Measurements from ENCODE around the gene AK9.
A peak's percentile ranks its signal among the peaks of the same experiment; 100 is the strongest.
"Not testable (repeated sequence)": the region's sequence is repeated elsewhere in the genome, so short reads cannot be mapped to it uniquely, and the experiment has no call there.

The AK9 gene

GRCh38 chr6:109693111-109693510, 2.1 kb upstream of the AK9 start:
- no peak for DNase-seq

DNA sequence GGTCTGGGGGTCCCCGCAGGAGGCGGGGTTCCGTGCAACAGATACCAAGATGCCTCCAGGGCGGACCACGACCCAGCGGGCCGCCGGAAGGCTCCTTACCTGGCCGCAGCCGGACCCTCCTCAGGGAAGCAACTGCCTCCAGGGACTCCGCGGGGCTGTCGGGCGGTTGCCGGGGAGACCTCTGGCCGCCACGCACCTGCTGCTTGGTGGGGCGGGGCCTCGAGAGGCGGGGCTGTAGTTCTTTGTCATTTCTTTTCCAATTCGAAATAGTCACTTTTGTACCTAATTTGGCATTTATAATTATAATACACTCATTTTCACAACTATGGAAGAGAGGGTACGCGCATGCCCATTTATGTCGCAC, 647 bp downstream of the AK9 start:
- DNase-seq: peak; percentile 17

GRCh38 chr6:109687271-109687761, 3.7 kb downstream of the AK9 start:
- peak; percentile 28 for DNase-seq

GRCh38 chr6:109686566-109687265, 4.3 kb downstream of the AK9 start:
- DNase-seq: no peak

DNA sequence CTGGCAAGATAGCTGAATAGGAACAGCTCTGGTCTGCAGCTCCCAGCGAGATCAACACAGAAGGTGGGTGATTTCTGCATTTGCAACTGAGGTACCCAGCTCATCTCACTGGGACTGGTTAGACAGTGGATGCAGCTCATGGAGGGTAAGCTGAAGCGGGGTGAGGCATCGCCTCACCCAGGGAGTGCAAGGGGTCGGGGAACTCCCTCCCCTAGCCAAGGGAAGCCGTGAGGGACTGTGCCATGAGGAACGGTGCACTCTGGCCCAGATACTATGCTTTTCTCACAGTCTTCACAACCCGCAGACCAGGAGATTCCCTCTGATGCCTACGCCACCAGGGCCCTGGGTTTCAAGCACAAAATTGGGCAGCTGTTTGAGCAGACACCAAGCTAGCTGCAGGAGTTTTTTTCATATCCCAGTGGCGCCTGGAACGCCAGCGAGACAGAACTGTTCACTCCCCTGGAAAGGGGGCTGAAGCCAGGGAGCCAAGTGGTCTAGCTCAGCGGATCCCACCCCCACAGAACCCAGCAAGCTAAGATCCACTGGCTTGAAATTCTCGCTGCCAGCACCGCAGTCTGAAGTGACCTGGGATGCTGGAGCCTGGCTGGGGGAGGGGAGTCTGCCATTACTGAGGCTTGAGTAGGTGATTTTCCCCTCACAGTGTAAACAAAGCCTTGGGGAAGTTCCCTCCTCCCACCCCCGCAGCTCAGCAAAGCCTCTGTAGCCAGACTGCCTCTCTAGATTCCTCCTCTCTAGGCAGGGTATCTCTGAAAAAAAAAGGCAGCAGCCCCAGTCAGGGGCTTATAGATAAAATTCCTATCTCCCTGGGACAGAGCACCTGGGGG, 12.1 kb downstream of the AK9 start:
- DNase-seq: not testable (repeated sequence)

GRCh38 chr6:109678240-109678639, 12.8 kb downstream of the AK9 start:
- DNase-seq: no peak

GRCh38 chr6:109676724-109677123, 14.3 kb downstream of the AK9 start:
- DNase-seq: no peak

GRCh38 chr6:109672839-109673238, 18.2 kb downstream of the AK9 start:
- DNase-seq: no peak

- no peak for DNase-seq
These were observed 18.8 kb downstream of the AK9 start for GRCh38 chr6:109672175-109672574.

- DNase-seq: no peak
These were observed 19.3 kb downstream of the AK9 start for GRCh38 chr6:109671733-109672132.

GRCh38 chr6:109669811-109670210, 21.2 kb downstream of the AK9 start:
- no peak for DNase-seq

GRCh38 chr6:109662192-109662591, 28.8 kb downstream of the AK9 start:
- DNase-seq: no peak

DNA sequence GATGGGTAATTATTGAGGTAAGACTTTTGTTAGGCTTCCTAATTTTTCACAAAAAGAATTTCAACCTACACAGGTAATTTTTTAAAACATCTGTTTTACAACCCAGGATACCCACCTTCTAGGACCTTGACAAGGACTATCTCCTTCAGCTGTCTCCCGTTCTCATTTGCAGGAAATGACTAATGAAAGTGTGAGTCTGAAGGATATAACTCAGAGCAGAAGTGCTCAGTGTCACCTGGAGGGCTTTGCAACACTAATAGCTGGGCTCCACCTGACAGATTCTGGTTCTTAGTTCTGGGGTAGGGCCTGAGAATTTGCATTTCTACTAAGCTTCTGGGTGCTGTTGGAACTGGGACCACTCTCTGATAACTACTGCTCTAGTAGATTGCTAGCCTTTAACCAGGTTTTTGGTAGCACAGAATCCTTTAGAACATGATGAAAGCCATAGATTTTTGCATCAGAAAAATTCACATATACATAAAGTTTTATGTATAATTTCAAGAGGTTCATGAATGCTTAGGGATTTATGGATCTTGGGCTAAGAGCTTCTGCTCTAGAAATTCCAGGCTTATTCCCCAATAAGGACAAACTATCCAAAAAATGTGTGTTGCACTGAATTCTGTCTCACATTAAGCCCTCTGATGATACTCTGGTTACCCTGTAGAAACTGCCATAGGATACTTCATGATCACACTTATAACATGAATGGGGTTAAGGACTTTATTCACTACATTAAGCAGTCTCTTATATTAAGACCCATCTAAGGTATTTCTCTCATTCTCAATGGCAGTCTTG, 30.3 kb downstream of the AK9 start:
- DNase-seq: no peak

DNA sequence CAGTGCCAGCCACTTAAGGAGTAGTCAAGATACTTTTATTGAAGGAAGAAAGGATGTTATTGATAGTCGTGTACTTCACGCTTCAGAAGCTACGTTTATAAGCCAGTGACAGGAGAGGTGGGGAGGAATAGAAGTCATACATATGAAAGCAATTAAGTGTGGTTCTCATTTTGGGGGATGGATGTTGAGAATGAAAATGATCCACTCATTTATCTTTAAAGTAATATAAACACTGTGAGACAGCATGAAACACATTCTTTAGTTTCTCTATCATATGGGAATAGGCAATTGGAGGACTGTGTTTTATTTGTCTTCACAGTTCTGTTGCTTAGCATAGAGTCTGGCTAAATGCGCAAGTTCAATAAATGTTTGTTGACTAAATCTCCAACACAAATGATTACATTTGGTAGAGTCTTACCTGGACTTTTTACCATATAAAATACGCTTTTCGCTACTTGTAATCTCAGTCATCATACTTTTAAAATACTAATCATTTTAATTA, 35.2 kb downstream of the AK9 start:
- no peak for DNase-seq

DNA sequence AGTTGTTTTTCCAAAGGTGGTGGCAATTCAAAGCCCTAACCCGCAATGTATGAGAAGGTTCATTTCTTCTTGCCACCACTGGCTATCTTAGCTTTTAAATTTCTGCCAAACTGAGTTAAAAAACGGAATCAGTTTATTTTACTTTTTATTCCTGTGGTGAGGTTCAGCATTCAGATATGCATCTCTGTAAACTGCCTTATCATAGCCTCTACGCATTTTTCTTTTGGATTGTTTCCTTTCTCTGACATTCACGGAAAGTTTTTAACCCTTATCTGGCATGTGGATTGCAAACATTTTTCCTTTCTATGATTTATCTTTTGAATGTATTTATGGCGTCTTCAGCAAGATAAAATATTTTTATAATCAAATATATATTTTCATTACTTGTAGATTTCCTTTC, 37.7 kb downstream of the AK9 start:
- DNase-seq: no peak

- no peak for DNase-seq
These were observed 46.9 kb downstream of the AK9 start for GRCh38 chr6:109644131-109644530.

DNA sequence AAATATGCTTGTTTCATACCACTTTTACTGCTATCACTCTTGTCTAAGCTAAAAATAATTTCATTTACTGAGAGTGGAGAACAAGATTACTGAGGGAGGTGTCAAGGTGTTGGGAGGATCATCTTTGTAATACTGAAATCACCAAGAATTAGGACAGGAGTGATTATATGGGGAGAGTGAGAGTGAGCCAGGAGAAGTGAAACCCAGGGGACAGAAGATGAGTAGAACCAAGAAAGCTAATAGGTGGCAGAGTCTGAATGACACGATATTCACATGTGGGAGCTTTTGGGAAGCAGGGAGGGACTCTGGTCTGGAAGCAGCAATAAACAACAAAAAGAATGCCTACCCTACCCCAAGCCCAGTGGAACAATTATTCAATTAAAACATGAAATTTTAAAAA, 58.6 kb downstream of the AK9 start:
- DNase-seq: no peak

DNA sequence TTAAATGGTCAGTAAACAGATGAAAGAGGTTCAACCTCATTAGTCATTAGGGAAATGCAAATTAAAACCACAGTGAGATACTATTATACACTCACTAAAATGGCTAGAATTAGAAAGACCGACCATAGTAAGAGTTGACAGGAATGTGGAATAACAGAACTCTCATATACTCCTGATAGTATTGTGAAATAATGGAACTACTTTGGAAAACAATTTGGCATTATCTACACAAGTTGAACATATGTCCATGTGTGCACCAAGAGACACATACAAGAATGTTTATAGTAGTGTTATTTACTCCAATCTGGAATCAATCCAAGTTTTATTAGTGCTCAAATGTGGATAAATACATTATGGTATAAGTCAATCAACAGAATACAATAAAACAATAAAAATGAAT, 59.6 kb downstream of the AK9 start:
- no peak for DNase-seq

- DNase-seq: no peak
These were observed 62.6 kb downstream of the AK9 start for GRCh38 chr6:109628158-109629000.

GRCh38 chr6:109626311-109626710, 64.7 kb downstream of the AK9 start:
- no peak for DNase-seq

GRCh38 chr6:109625199-109625598, 65.8 kb downstream of the AK9 start:
- no peak for DNase-seq

DNA sequence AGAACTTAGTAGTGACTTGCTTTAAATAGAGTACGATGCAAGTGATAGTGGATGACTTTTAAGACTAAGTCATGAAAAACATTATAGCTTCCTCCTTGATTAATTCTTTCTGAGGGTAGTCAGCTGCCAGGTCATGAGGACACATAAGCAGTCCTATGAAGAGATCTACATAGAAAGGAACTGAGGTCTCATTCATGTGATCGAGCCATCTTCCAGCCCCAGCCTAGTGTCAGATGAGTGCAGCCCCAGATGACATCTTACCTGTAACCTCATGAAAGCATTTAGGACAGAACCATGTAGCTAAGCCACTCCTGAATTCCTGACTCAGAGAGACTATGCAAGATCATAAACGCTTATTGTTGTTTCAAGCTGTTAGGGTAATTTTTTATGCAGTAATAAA, 67.7 kb downstream of the AK9 start:
- DNase-seq: no peak

Measured in GF-D8 (cell line).